C4-2B (cell line): ENCODE results near the gene URB1.
"Not testable (repeated sequence)": the region's sequence is repeated elsewhere in the genome, so short reads cannot be mapped to it uniquely, and the experiment has no call there.

ENCODE experiments used
- H3K27ac ChIP-seq: fragments of 450-650 bp; 2 replicates; pipeline ENCODE4 v1.5.1; 2017
- ZFX ChIP-seq: fragments of 450-650 bp; IDR thresholded peaks from 2 replicates; pipeline ENCODE4 v1.6.1; 2017
- TF ChIP-seq, protein P1 (sequence below): fragments of 450-650 bp; conservative IDR thresholded peaks from 2 replicates; pipeline ENCODE4 v1.5.1; 2017; ENCODE audit warnings: mild to moderate bottlenecking

Gene URB1

DNA sequence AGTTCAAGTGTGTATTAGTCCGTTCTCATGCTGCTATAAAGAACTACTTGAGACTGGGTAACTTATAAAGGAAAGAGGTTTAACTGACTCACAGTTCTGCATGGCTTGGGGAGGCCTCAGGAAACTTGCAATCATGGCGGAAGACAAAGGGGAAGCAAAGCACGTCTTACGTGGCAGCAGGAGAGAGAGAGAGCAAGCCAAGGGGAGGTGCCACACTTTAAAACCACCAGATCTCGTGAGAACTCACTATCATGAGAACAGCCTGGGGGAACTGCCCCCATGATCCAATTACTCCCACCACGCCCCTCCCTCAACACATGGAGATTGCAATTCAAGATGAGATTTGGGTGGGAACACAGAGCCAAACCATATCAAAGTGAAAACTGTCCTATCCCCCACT lies 109.8 kb downstream of the URB1 start:
- TF ChIP-seq, protein P1, sequence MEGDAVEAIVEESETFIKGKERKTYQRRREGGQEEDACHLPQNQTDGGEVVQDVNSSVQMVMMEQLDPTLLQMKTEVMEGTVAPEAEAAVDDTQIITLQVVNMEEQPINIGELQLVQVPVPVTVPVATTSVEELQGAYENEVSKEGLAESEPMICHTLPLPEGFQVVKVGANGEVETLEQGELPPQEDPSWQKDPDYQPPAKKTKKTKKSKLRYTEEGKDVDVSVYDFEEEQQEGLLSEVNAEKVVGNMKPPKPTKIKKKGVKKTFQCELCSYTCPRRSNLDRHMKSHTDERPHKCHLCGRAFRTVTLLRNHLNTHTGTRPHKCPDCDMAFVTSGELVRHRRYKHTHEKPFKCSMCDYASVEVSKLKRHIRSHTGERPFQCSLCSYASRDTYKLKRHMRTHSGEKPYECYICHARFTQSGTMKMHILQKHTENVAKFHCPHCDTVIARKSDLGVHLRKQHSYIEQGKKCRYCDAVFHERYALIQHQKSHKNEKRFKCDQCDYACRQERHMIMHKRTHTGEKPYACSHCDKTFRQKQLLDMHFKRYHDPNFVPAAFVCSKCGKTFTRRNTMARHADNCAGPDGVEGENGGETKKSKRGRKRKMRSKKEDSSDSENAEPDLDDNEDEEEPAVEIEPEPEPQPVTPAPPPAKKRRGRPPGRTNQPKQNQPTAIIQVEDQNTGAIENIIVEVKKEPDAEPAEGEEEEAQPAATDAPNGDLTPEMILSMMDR = no peak
- TF ChIP-seq ZFX = no peak
- no peak overlapping the region for H3K27ac ChIP-seq

DNA sequence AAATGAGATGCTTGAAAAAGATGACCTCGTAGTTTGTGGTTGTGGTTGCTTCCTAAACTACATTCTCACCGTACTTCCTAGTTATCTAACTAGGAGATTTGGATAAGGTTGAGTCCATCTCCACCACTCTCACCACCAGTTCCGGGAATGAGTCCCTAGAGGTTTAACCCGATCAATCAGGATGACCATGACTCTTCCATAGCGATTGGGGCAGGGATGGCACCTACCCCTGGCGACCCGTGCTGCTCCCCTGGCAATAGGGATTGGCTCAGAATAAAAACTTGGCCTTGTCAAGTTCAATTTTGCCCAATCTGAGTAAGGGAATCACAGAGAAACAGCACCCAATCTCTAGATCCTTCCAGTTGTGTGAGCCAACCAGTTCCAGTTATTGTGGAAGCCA lies 111.3 kb downstream of the URB1 start:
- no peak overlapping the region for H3K27ac ChIP-seq
- TF ChIP-seq, protein P1 = no peak
- TF ChIP-seq ZFX = no peak

DNA sequence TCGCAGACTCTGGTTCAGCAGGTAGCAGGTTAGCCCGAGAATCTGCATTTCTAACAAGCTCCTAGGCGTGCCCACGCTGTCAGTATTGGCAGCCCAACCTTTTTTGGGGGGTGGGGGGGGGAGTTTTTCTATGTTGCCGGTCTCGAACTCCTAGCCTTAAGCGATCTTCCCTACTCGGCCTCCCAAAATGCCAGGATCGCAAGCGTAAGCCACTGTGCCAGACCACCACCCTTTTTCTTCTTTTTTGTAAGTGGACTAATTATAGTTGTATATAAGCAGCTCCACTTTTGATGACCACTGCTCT lies 113.5 kb downstream of the URB1 start:
- TF ChIP-seq, protein P1 = no peak
- TF ChIP-seq ZFX = no peak
- peak overlapping the region; percentile 86 for H3K27ac ChIP-seq

DNA sequence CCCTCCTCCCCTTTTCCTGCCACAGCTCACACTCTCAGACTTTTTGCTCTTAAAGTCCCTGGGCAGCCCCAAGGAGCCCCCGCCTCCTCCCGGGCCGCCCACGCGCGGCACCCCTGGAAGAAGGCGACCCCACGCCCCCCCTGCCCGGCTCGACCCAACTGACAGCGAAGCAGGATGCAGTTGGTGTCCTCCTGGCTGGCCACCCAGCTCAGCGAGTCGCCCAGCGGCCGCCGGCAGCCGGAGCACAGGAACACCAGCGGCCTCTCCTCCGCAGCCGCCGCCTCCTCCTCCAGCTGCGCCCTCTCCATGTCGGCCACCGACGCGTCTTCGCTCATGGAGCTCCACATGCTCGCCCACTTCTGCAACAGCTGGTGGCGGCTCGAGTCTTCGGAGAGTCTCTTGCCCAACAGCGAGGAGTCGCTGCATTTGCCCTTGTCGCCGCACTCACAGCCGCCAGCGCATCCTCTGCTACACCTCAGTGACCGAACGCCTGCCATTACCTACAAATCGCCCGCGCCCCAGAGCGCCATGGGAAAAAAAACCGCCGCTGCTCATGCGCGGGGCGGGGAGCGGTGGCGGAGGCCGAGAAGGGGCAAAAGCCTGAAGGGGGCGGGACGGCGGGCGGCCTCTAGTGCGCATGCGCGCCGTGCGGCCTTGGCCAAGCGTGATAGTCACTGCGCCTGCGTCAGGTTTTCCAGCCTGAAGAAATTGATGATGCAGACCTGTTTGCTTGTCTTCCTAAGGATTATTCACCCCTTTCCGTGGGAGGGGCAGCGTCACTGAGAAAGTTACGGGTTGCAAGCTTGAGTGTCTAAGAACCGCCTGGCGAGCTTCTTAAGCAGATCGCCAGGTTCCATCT lies 114.1 kb downstream of the URB1 start, which contains the start of gene MIS18A:
TSS of gene MIS18A (minus strand) at position 532 of the 859 bp plus-strand sequence. CDS start at position 497, 35 bp downstream.
- 0 out of 2 replicates have a peak, but pooled peaks have one; percentile 26 for TF ChIP-seq ZFX
- TF ChIP-seq, protein P1 = no peak
- peak within 1 kb of the TSS; percentile 86 for H3K27ac ChIP-seq

- peak overlapping the region; percentile 86 for H3K27ac ChIP-seq
- TF ChIP-seq, protein P1 = no peak
- no peak for TF ChIP-seq ZFX
Measured at GRCh38 chr21:32278103-32278502, 114.7 kb downstream of the URB1 start.

DNA sequence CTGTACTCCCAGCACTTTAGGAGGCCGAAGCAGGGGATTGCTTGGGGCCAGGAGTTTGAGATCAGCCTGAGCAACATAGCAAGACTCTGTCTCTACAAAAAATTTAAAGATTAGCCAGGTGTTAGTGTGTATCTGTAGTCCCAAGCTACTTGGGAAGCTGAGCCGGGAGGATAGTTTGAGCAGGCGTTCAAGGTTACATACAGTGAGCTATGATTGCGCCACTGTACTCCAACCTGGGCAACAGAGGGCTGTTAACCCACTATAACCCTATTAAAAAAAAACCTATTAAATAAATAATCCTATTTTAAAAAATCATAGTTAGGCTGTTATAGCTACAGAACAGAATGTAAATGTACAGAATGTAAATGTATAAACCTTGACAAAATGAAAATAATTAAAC lies 116.1 kb downstream of the URB1 start:
- TF ChIP-seq, protein P1 = no peak
- TF ChIP-seq ZFX = no peak

DNA sequence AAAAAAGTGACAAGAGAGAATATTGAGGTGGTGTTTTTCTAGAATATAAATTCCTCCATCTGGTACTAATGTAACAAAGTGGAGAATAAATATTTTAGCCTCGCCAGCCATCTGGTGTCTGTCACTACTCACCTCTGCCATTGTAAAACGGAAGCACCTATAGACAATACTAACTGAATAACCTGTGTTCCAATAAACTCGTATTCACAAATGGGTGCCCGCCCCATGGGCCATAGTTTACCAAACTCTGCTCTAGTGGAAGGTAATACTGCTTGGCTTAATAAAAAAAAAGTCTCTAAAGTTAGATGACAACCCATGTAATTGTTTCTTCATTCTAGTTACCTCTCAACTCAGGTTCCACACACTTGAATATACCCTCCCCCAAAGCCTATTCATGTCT lies 122.1 kb downstream of the URB1 start:
- no peak for TF ChIP-seq ZFX
- TF ChIP-seq, protein P1 = no peak
- no peak overlapping the region for H3K27ac ChIP-seq

More for the DNA sequence above, 116.1 kb downstream of the URB1 start:
- no peak overlapping the region for H3K27ac ChIP-seq

GRCh38 chr21:32265321-32265720 lies 127.5 kb downstream of the URB1 start:
- H3K27ac ChIP-seq = not testable (repeated sequence)
